Panc1 (cell line): ENCODE data around the gene METTL24. TPM values are rescaled to one million over a fixed set of nuclear protein-coding genes. Genes with fewer than 3 reads are reported as not detected.

Source experiments
- ATAC-seq: fragments of 200-7000 bp; cut with Tn5 transposase; 2 replicates; pipeline ENCODE4 v1.9.1; 2020; ENCODE audit warnings: mild to moderate bottlenecking, moderate library complexity
- BruUV-seq: library from RNA; stranded (reverse); fragments of 400-500 nt; replicated peaks from 2 replicates; lab custom pipeline; 2021; lab: Mats Ljungman, UMichigan
- CTCF ChIA-PET: fragments of 300-600 bp; sonication (Branson Sonifier 250); formaldehyde crosslinking; loops from one replicate; lab custom pipeline; 2022; ENCODE audit warnings: antibody characterized with exemption; lab: Charles Lee
- POLR2A ChIA-PET: fragments of 300-600 bp; sonication (Branson Sonifier 250); formaldehyde crosslinking; loops from one replicate; lab custom pipeline; 2022; ENCODE audit warnings: antibody characterized with exemption; lab: Charles Lee
- DNase-seq: peaks from one replicate; pipeline ENCODE4 v3.0.0-alpha.2; 2010; ENCODE audit warnings: low read depth, low spot score
- H3K27ac ChIP-seq: 2 replicates; pipeline ENCODE4 v1.5.1; 2011; ENCODE audit warnings: mild to moderate bottlenecking, low read length, inconsistent platforms
- H3K27me3 ChIP-seq: fragments of 200-500 bp; sonication (Bioruptor generic); 2 replicates; pipeline ENCODE4 v1.6.0; 2014; ENCODE audit warnings: low read length, inconsistent platforms; ENCODE audit not compliant: control insufficient read depth, insufficient read depth
- H3K36me3 ChIP-seq: fragments of 200-500 bp; sonication (Bioruptor generic); 2 replicates; pipeline ENCODE4 v1.5.1; 2014; ENCODE audit warnings: inconsistent platforms, mild to moderate bottlenecking, low read length, moderate library complexity; ENCODE audit not compliant: control insufficient read depth, insufficient read depth
- H3K4me1 ChIP-seq: 2 replicates; pipeline ENCODE4 v1.5.1; 2011; ENCODE audit warnings: inconsistent platforms, mild to moderate bottlenecking, low read length, moderate library complexity; ENCODE audit not compliant: control insufficient read depth, insufficient read depth
- H3K4me3 ChIP-seq, 2 experiments: 2 replicates each; pipeline ENCODE4 v1.5.1; 2011 to 2012; ENCODE audit warnings: low read depth in 2 of 2, low read length in 2 of 2, mild to moderate bottlenecking in 2 of 2, inconsistent platforms in 1 of 2, moderate library complexity in 1 of 2
- H3K9me3 ChIP-seq: fragments of 200-500 bp; sonication (Bioruptor generic); 2 replicates; pipeline ENCODE4 v1.5.1; 2014; ENCODE audit warnings: low read depth, mild to moderate bottlenecking, inconsistent platforms, low read length, moderate library complexity; ENCODE audit not compliant: control insufficient read depth, insufficient read depth
- POLR2AphosphoS5 ChIP-seq: IDR thresholded peaks from 2 replicates; pipeline ENCODE4 v1.6.1; 2012; ENCODE audit warnings: mild to moderate bottlenecking, low read depth, low read length, moderate library complexity
- SIN3A ChIP-seq: IDR thresholded peaks from 2 replicates; pipeline ENCODE4 v1.6.1; 2012; ENCODE audit warnings: low read depth, mild to moderate bottlenecking, low read length, moderate library complexity, borderline replicate concordance; ENCODE audit not compliant: insufficient read depth
- TCF7L2 ChIP-seq: IDR thresholded peaks from 2 replicates; pipeline ENCODE4 v1.6.1; 2011; ENCODE audit warnings: mild to moderate bottlenecking, low read depth, low read length, inconsistent platforms
- in situ Hi-C: cut with HindIII; loops from 2 replicates; pipeline ENCODE4 v1.10.0; 2016; ENCODE audit warnings: low sequenced_read_pairs, low pct_unique_long_range_greater_than_20kb
- intact Hi-C: fragments of 100-400 bp; cut with micrococcal nuclease; formaldehyde crosslinking; loops from one replicate; pipeline ENCODE4 v1.10.0; 2022; ENCODE audit not compliant: unreplicated experiment
- total RNA-seq: library from RNA; stranded (reverse); gene quantifications from one replicate; pipeline ENCODE4 v1.2.1, GENCODE V29; 2021; ENCODE audit not compliant: unreplicated experiment
- TF ChIP-seq, protein P1 (sequence below): fragments of 450-650 bp; IDR thresholded peaks from 2 replicates; pipeline ENCODE4 v1.5.1; 2017; ENCODE audit warnings: mild to moderate bottlenecking
- TF ChIP-seq, protein P2 (sequence below), 2 experiments: IDR thresholded peaks; 2 replicates each; pipeline ENCODE4 v1.6.1; 2011 to 2012; ENCODE audit warnings: low read depth in 2 of 2, control low read depth in 1 of 2, low read length in 1 of 2, mild to moderate bottlenecking in 1 of 2, moderate library complexity in 1 of 2; ENCODE audit not compliant: insufficient read depth in 1 of 2

Gene METTL24
- total RNA-seq, 1 experiment from 2014 or later: not detected

DNA sequence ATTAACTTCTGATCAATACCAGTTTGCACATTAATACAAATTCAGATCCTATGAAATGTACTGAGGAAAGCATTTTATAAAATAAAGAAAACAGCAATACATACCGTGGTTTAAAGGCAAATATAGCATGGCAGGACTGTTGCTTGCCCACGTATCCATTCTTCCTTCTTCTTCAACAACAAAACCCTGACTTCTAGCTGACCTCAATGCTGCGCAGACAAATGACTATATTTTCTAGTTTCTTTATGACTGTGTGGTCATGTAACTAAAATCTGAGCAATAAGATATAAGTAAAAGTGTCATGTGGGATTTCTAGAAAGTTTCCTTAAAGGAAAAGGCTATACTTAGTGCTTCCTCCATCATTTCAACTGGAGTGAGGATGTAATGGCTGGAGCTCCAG, 92.9 kb downstream of the METTL24 start:
- no peak for ATAC-seq
- H3K4me1 ChIP-seq: no peaks in the 10 kb centered on the region
- ChIA-PET CTCF (no interaction called here), POLR2A (no interaction called here)
- BruUV-seq: no TSS peak
- no peak overlapping the region for H3K4me3 ChIP-seq
- peaks cover 13% of the 10 kb centered on the region for H3K27me3 ChIP-seq
- intact Hi-C loops: no loop called here
- H3K27ac ChIP-seq: no peak overlapping the region
- DNase-seq: no peak
- in situ Hi-C loops: no loop called here
- H3K9me3 ChIP-seq: no peaks in the 10 kb centered on the region
- TF ChIP-seq, protein P1, sequence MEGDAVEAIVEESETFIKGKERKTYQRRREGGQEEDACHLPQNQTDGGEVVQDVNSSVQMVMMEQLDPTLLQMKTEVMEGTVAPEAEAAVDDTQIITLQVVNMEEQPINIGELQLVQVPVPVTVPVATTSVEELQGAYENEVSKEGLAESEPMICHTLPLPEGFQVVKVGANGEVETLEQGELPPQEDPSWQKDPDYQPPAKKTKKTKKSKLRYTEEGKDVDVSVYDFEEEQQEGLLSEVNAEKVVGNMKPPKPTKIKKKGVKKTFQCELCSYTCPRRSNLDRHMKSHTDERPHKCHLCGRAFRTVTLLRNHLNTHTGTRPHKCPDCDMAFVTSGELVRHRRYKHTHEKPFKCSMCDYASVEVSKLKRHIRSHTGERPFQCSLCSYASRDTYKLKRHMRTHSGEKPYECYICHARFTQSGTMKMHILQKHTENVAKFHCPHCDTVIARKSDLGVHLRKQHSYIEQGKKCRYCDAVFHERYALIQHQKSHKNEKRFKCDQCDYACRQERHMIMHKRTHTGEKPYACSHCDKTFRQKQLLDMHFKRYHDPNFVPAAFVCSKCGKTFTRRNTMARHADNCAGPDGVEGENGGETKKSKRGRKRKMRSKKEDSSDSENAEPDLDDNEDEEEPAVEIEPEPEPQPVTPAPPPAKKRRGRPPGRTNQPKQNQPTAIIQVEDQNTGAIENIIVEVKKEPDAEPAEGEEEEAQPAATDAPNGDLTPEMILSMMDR: no peak
- no peak for TF ChIP-seq TCF7L2
- TF ChIP-seq, protein P2, sequence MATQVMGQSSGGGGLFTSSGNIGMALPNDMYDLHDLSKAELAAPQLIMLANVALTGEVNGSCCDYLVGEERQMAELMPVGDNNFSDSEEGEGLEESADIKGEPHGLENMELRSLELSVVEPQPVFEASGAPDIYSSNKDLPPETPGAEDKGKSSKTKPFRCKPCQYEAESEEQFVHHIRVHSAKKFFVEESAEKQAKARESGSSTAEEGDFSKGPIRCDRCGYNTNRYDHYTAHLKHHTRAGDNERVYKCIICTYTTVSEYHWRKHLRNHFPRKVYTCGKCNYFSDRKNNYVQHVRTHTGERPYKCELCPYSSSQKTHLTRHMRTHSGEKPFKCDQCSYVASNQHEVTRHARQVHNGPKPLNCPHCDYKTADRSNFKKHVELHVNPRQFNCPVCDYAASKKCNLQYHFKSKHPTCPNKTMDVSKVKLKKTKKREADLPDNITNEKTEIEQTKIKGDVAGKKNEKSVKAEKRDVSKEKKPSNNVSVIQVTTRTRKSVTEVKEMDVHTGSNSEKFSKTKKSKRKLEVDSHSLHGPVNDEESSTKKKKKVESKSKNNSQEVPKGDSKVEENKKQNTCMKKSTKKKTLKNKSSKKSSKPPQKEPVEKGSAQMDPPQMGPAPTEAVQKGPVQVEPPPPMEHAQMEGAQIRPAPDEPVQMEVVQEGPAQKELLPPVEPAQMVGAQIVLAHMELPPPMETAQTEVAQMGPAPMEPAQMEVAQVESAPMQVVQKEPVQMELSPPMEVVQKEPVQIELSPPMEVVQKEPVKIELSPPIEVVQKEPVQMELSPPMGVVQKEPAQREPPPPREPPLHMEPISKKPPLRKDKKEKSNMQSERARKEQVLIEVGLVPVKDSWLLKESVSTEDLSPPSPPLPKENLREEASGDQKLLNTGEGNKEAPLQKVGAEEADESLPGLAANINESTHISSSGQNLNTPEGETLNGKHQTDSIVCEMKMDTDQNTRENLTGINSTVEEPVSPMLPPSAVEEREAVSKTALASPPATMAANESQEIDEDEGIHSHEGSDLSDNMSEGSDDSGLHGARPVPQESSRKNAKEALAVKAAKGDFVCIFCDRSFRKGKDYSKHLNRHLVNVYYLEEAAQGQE (IDR thresholded peaks at IDR 0.05; ENCODE audit: insufficient read depth in 1 of 2, low read depth in 2 of 2, low read length in 1 of 2): no peak
- H3K36me3 ChIP-seq: no peaks in the 10 kb centered on the region

GRCh38 chr6:110256366-110256765, 101.8 kb downstream of the METTL24 start:
- POLR2A ChIA-PET: no interaction called here
- intact Hi-C loops: no loop called here

More at GRCh38 chr6:110256366-110256765, 101.8 kb downstream of the METTL24 start:
- no peak for ATAC-seq
- H3K9me3 ChIP-seq: no peaks in the 10 kb centered on the region
- no peaks in the 10 kb centered on the region for H3K36me3 ChIP-seq
- H3K27ac ChIP-seq: no peak overlapping the region
- no peak for DNase-seq
- no peaks in the 10 kb centered on the region for H3K4me1 ChIP-seq
- CTCF ChIA-PET: no interaction called here
- H3K27me3 ChIP-seq: peaks cover 5% of the 10 kb centered on the region
- TF ChIP-seq POLR2AphosphoS5: no peak
- TF ChIP-seq, protein P1: no peak
- no peak for TF ChIP-seq SIN3A
- TF ChIP-seq TCF7L2: no peak
- TF ChIP-seq, protein P2 (IDR thresholded peaks at IDR 0.05; ENCODE audit: insufficient read depth in 1 of 2, low read depth in 2 of 2, low read length in 1 of 2): no peak
- no TSS peak for BruUV-seq
- in situ Hi-C loops: no loop called here
- H3K4me3 ChIP-seq: no peak overlapping the region
